Left hindlimb (tissue), 1 donor: ENCODE measurements around the gene CADPS.

ENCODE experiments used
- DNase-seq: peaks from one replicate; pipeline ENCODE4 v3.0.0-alpha.2; 2018

Gene CADPS

DNA sequence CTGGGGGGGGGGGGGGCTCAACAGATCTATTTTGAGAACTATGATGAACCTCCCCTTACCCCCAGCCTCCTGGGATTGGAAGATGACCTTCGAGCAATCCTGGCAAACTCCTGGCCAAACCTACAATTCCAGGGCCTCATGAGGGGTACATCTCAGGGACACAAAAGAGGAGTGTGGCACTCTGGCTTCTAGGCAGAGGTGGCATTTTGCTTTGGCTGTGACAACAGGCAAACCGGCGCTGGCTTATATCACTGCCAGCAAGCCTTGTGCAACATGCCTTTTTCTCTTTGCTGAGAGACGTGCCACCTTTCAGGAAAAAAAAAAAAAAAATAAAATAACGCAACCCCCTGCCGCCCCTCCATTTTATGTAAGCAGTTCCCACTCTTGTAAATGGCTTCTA lies 470.1 kb downstream of the CADPS start:
- DNase-seq = no peak

DNA sequence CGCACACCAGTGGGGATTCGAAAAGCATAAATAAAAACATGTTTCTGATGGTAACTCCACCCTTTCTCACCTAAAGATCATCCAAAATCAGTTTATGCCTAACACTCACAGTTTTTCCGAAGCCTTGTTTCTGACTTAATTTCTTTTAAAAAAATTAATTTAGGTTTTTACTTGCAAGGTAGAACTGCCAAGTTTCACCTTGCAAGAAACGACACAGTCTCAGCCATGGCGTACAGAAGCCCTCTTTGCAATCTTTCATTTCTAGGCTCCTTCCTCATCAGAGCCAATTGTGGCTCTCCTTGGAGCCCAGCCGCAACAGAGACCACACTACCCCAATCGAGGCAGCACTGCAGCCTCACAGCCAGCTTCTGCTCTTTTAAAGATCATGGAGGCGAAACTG lies 470.9 kb downstream of the CADPS start:
- no peak for DNase-seq

DNA sequence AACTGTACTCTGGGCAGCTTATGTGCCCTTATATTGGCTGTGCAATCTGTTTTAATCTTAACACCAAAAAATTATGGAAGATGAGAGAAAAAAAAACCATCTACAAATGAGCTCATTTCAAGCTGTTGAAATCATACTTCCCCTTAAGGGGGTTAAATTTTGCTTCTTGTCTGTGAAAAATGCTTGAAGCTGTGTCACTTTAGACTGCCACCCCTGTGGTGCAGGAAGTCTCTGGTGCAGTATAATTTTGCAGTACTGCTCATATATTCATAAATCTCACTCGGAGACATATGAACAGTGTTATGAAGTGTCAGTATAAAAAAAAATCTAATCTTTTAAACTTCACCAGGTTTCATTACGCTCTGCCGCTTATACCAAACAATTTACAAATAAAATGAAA lies 471.5 kb downstream of the CADPS start:
- no peak for DNase-seq

DNA sequence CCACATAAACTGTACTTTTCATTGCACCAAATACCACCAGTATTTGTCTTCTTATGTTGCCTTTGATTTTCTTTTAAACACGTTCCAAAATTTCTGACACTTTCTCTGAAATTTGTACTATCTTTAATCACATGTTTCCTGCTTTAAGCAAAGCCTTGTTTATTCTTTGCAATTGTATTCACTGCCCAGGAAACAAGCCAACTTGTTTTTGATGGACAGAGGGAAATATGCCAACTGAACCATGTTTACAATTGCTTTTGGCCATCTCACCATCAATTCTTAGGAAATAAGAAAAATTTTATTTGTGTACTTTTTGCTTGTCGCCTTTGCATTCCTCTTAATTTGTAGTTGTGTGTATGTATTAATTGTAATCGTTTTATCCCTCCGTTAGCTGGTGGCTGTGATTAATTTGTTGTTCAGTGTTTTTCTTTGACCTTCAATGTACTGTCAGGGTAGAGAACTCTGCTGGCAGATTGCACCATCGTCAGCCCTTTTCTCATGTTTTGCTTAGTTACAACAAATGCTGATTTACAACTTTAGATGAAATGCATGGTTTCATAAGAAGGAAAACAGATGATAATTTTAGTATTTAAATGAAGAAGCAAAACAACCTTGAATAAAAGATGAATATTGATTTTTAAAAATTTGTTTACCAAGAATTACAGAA lies 482.5 kb downstream of the CADPS start:
- DNase-seq = no peak

DNA sequence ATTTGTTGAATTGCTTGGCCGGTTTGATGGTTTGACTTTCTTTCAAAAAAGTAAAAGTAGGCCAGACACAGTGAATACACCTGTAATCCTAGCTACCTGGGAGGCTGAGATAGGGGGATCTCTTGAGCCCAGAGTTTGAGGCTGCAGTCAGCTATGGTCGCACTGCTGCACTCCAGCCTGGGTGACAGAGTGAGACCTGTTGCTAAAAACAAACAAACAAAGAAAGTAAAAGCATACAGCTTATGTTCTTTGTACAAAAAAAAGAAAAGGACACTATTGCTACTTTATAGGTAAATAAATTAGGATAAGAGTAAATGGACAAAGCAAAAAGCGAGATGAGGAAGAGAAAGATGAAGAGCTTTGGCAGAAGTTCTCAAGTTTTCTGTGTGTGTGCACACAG lies 488.0 kb downstream of the CADPS start:
- DNase-seq = no peak

DNA sequence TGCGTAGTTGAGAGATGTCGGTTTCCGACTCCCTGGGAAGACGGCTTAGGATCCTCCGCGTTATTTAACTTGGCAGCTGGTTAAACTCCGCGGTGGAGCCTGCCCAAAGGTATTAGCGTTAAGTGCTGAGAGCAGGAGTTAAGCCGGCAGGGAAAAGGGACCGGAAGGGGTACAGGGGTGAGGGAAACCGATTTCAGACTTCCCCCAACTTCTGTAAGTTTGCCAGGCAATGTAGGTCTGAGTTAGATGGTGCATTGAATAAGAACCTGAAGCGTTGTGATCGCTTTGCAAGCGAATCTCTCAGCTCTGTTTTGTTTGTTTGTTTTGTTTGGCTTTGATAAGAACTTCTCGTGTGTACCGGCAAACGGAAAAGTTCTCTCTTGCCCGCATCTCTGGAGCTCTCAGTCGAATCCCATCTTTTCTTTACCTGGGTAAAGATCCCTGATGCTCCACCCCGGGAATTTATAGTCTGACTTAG lies 495.9 kb downstream of the CADPS start:
- DNase-seq = no peak

DNA sequence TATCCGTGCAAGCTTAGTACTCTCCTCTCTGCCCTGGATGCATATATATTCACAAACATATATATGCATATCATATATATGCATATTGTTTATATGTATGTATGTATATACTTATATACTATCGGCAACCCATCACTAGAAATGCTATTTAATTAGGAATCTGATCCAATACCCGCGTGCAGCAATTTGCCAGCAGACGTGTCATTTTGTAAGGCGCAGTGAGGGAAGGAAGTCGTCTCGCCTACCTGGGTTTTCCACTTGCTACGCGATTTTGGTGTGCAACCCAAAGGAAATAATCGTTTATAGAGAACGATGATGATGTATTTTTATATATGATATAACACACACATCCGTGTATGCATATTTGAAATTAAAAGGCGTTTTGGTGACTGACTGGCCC lies 496.3 kb downstream of the CADPS start:
- no peak for DNase-seq

DNA sequence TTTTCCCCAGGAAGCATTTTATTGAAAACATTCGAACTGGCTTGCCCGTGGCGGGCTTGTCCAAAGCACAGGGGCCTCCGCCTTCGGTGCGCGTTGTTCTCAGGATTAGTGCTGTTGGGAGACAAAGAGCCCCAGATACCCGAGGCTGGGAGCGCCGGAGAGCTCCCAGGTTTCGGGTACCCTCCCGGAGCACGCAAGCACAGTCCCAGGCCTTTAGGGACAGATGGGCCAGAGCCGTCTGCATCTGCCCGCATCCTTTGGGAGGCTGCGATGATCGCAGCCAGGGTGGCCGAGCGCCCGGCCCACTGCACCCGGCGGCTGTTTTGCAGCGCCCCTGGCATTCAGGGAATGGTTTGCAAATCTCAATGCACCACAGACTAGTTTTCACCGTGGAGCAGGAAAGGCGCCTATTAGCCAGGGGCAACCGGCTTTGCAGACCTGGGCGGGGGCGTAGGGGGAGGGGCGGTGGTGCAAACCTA lies 496.9 kb downstream of the CADPS start:
- no peak for DNase-seq

DNA sequence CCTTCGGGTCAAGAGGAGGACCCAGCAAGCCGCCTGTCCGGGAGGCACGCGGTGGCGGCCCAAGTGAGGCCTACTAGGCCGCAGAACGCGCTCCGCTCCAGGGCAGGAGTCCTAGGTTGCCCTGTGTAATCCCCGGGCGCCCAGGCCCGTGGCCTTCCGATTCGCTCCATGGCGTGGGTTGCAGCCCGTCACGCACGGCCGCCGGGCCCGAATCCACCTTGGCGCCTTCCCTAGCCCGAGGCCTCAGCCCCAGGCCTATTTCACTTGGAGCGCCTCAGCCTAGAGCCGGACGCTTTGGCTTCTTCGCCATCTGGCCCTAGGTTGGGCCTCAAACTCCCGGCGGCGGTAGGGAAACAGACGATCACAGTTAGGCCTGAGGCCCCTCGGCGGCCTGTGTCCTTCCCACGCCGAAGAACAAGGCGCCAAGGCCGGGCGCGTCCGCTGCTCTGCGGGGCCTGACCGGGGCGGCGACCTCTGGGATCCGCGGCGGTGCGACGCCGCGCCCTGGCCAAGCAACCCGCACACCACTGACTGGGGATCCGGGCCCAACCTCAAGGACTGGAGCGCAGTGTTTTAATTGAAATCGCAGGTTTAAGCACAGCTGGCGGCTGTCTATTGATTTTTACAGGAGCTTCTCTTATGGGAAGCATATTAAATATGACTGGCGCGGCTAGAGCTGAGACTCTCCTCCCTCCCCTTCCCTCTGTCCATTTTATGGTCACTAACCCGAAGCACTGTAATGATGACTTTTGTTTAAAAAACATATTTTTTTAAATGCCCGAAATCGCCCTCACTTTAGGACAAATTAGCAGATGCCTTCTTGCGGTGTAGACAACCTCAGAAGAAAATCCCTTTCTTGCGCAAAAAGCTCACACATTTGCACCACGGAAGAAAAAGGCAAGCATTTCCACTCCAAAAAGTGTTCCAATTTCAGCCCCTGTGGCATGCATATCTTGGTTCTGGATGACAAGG lies 498.0 kb downstream of the CADPS start:
- no peak for DNase-seq

DNA sequence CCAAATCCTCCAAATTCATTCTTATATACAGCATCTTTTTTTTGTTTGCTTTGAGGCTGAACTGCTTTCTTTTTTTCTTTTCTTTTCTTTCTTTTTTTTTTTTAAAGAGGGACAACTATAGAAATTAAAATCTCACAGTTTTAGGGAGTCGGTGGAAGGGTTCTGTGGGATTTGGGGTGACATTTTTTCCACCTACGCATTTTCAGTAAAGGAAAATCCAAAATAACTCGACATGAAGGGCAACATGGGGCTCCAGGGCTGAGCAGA lies 498.8 kb downstream of the CADPS start:
- DNase-seq = no peak

DNA sequence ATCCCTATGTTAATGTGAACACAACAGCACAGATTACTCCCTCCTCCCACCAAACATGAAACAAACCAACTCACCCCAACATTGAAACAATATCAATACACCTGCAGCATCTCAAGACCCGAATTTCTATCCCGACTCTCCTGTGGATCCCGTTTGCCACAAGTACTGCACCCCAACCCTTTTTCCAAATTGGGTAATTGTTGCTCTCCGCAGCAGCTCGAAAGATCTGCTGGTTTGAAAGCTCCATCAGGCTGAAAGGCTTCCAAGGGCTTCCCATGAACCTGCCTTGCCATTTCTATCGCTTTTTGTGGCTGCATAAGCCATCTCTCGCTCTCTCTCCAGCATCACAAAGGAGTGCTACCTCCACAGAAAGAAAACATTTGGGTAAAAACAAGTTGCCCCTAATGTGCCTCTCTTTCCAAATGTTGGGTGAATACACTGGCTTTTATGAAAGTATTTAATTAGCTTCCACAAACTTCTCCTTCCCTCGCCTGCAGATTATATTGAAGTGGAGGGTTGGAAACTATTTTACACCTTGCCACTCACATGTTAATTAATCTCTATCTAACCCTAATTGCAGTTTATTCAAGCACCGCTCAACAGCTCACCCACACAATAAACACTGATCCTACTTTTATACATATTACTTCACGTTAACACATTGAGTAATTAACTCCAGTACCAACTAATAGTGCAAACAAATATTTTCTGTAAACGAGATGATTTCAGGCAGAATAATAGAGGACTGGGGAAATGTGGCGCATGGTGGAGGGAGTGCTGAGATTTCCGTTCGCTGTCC lies 499.4 kb downstream of the CADPS start:
- no peak for DNase-seq

DNA sequence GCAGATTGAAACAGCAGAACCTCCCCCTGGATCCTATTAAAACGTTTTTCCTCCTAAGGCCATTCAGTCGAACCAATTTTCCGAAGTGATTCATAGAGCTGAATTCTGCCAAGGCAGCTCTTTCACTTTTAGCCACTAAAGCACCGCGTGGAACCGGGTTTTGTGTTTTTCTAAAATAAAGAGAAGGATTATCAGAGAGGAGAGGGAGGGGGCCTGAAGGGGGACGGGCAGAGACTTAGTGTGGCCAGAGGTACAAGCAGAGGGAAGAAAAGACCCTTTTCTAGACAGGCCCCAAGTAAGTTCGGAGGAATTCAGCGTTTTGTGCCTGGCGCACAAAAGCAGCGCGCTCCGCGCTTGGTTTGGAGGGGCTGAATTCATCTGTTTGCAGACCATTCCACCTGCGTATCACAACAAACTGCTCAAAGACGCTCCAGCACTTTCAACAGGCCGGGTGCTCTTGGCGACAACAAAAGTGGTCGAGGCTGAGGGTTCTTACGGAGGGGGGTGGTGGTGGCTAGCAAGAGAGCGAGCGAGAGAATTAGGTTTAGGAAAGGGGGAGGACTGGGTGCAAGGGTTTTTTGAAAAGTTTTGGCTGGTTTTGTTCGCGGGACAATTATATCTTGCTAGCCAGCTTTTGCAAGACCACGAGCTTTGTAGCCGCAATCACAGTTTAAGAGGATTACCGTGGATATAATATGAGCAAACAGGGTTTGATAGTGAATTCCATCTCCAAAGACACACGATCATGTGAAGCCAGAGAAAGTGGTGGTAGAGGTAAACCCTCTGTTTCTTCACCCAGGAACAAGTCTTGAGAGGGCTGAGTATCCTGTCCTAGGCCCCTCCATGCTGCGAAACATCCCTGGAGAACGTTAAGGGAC lies 500.6 kb downstream of the CADPS start:
- no peak for DNase-seq

DNA sequence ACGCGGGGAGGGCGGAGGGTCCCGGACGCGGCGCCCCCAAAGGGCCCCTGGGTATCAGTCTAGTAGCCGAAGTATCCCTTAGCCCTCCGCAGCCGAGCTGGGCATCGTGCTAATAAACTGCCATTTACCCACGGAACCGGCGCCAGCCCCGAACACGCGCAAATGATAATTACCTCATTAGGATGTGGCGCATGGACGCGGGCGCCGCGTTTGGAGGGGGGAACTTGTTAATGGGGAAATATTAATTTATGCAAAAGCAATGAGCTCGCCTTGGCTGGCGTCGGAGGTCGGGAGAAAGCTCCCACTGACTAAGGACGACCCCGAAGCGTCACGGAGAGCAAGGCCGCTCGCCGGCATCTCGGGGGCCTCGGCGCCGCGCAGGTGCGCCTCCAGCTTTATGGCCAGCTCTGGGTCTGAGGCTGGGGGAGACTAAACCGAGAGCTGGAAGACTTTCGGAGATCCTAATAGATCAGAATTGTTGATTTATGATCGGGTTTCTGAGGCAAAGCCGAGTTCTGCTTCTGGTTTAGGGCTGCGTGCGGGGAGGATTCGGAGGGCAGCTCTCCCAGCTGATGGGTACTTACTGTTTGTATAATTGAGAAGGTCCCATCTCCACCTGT lies 501.4 kb downstream of the CADPS start:
- no peak for DNase-seq

DNA sequence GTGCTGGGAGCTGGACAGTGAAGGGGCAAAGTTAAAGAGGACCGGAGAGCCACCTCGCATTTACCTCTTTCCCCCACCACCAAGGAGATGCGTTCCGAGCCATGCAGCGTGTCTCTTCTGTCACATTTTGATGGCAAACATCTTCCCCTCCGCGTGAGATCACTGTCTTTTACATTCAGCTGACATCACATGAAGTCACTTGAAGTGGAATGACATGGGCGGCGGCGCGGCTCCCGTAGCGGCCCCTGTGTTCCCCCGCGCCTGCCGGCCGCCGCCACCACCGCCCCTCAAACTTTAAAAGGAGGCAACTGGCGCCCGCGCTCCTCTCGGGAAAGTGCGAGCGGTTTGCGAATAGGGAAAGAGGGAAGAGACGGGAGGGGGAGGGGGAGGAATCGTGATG lies 502.0 kb downstream of the CADPS start, which contains the start of gene FEZF2:
Gene FEZF2 (minus strand): TSS at position 336 of the 400 bp plus-strand sequence. CDS start 682 bp downstream, outside the sequence.
- no peak for DNase-seq

DNA sequence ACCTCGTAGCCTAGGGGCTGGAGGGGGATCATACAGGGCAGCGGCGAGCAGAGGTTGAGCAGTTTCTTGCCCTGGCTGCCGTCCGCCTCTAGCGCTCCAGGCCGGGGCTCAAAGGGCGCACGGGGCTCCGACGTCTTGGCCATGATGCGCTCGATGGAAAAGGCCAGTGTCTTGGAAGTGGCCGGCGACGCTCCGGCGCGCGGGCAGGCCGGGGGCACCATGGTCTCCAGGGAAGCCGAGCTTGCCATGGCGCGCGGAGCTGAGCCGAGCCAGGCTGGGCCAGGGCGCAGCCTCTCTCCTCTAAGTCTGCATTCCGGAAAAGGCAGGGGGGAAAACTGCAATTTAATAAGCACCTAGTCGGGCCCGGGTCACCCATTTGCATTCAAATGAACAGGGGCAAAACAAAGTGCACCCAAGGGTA lies 502.6 kb downstream of the CADPS start:
- DNase-seq = no peak

DNA sequence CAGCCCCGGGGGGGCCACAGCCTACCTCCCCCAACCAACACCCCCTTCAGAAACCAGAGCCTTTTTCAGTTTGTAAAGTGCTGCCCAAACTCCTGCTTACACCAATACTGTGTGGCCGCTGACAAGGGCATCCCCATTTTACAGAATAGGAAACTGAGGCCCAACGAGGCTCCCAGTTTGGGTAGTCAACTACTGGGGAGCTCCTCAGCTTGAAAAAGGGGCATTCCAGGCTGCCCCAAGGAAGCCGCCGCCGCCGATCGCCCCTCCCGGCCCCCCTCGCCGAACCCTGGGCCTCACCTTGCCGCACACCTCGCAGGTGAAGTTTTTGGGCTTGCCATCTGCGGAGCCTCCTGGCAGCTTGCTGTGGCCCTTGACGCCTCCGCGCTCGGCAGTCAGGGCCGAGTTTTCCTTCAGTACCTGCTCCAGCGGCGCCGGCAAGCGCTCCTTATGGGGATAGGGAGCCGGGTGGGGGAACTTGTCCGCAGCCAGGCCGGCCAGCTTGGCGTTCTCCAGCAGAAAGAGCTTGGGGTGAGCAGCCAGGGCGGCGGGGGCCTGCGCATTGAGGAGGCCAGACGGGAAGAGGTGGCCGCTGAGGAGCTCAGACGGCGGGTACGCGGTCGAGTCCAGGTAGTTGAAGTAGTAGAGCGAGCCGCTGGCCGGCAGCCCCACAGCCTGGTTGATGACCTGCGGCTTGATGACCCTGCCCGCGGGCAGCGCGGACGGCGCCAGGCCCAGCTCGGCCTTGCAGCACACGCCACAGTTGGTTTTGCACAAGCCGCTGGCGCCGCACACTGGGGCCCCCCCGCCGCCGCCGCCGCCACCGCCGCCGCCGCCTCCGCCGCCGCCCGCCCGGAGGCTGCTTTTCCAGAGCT lies 503.3 kb downstream of the CADPS start:
- no peak for DNase-seq

DNA sequence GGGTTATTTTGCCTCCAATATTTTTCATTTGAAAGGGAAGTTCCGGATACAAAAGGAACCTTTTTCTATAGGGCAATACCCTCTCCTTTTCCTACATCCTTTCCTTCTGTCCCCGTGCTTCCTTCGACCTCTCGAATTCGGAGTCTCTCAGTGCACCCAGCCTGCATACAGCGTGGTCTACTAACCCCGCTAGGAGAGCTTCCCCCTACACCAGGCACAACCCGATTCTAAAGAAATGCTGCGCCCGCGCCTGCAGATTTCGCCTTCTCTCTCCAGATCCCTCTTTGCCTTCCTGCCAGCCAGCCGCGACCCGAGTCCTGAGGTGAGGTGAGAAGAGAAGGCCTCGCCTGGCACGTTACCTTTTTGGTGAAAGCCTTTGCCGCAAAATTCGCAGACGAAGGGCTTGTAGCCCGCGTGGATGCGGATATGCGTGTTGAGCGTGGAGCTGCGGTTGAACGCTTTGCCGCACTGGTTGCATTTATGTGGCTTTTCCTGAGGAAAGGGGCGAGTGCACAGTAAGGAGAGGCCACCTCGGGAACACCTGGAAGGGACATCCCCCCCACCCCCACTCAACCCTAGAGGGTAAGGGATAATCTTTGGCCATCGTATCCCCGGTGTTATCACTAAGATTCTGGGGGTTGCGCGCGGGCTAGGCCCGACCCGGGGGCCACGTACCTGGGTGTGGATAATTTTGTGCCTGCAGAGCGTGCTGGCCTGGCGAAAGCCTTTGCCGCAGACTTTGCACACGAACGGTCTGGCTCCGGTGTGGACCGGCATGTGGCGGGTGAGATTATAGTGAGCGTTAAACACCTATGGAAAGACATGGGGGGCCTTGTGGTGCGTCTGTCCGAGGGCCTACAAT lies 504.1 kb downstream of the CADPS start:
- DNase-seq = no peak

DNA sequence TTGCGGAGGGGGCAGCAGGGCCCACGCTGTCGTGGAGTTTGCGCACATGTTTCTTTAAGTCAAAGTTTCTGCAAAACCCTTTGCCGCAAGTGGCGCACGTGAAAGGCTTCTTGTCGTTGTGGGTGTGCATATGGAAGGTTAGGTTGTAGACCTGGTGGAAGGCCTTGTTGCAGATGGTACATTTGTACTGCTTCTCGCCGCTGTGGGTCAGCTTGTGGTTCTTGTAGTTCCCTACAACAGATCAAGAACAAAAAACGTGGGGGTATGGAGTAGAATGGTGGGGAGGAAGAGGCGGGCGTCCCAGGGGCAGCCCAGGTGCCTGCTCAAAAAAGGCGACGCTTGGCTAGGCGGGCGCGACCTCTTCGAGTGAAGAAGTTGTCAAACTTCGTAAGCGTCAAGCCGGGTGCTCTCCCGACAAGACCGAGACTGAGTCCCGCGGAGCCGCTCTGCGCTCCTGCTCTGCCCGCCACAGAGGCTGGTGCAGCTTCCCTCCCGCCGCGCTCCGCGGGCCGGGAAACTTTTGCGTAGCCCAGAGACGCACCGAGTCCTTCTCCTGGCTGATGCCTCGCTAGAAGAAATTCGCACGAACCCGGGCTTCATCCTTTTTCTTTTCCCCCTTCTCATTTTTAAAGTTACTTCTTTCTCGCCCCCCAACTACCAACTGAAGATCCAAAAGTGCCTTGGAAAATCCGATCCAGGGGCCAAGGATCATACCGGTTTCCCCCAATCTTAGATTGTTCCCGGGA lies 504.9 kb downstream of the CADPS start:
- DNase-seq = no peak

DNA sequence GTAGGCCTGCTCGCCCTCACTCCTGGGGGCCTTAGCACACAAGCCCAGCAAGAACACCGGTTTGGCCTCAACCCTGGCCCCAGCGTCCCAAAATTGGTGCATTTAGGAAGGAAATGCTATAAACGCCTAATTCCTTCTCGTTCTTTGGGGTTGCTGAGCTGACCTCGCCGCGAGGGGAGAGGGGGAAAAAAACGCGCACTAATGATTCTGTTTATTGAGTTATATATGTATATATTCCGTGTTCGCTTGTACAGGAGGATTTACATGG lies 505.8 kb downstream of the CADPS start:
- no peak for DNase-seq
